MCF 10A (cell line): ENCODE data around the gene FNIP2. TPM values are rescaled to one million over a fixed set of nuclear protein-coding genes. Genes with fewer than 3 reads are reported as not detected.

Experiments used
- BruUV-seq: library from RNA; stranded (reverse); fragments of 400-500 nt; replicated peaks from 2 replicates; lab custom pipeline; 2021; lab: Mats Ljungman, UMichigan
- CTCF ChIA-PET: fragments of 300-600 bp; sonication (Branson Sonifier 250); formaldehyde crosslinking; extraction: SDS; loops from one replicate; lab custom pipeline; 2021; ENCODE audit warnings: antibody characterized with exemption, inconsistent platforms; lab: Yijun Ruan, JAX
- POLR2A ChIA-PET: fragments of 300-600, 350-650 bp; sonication (Branson Sonifier 250); formaldehyde crosslinking; extraction: SDS; loops from one replicate; lab custom pipeline; 2020; ENCODE audit warnings: antibody characterized with exemption, inconsistent platforms; lab: Yijun Ruan, JAX
- DNase-seq: peaks from one replicate; pipeline ENCODE4 v3.0.0-alpha.2; 2018; ENCODE audit not compliant: unreplicated experiment
- H3K27ac Mint-ChIP-seq: one replicate; pipeline ENCODE4 v1.8.0; 2022; ENCODE audit warnings: mild to moderate bottlenecking, low read depth, mixed read lengths; ENCODE audit not compliant: unreplicated experiment
- H3K27me3 Mint-ChIP-seq: one replicate; pipeline ENCODE4 v1.8.0; 2022; ENCODE audit warnings: mixed read lengths; ENCODE audit not compliant: insufficient read depth, unreplicated experiment
- H3K36me3 Mint-ChIP-seq: one replicate; pipeline ENCODE4 v1.8.0; 2022; ENCODE audit warnings: mild to moderate bottlenecking, moderate library complexity, mixed read lengths; ENCODE audit not compliant: insufficient read depth, unreplicated experiment
- H3K4me1 Mint-ChIP-seq: one replicate; pipeline ENCODE4 v1.8.0; 2022; ENCODE audit warnings: mixed read lengths; ENCODE audit not compliant: insufficient read depth, unreplicated experiment
- H3K4me3 Mint-ChIP-seq: one replicate; pipeline ENCODE4 v1.8.0; 2022; ENCODE audit warnings: mild to moderate bottlenecking, moderate library complexity, mixed read lengths; ENCODE audit not compliant: unreplicated experiment
- H3K9me3 Mint-ChIP-seq: one replicate; pipeline ENCODE4 v1.8.0; 2022; ENCODE audit warnings: mixed read lengths; ENCODE audit not compliant: unreplicated experiment
- intact Hi-C: fragments of 100-400 bp; cut with micrococcal nuclease; formaldehyde crosslinking; loops from 2 replicates; pipeline ENCODE4 v1.14.1; 2022
- total RNA-seq: library from RNA; stranded (reverse); gene quantifications from 2 replicates; pipeline ENCODE4 v1.2.3, GENCODE V29; 2022
- TF ChIP-seq, protein P1 (sequence below): fragments of 200-600 bp; IDR thresholded peaks from one replicate; pipeline ENCODE4 v1.8.0; 2022; ENCODE audit warnings: antibody characterized with exemption, mild to moderate bottlenecking; ENCODE audit not compliant: unreplicated experiment

FNIP2 gene
- total RNA-seq, 1 experiment from 2014 or later = 6.4 TPM

DNA sequence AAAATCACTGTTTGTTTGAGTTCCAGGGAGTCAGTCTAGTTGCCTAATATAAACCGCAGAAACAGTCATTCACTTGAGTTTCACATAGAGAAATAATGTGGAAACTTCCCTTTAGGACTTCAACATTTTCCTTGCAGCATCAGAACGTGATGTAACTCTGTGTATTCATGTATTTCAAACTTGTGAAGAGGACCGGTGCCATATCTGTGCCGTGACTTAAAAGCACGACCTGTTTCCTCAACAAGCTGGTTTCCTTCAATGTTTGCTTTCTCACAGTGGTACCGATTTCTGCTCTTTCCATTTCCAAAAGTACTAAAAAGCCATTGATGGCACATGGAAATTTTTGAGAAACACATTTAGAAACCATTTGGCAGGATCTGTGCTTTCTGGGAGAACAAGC, 167.4 kb downstream of the FNIP2 start:
- ChIA-PET POLR2A (no interaction called here), CTCF (no interaction called here)
- Mint-ChIP-seq H3K4me3 (no peak overlapping the region), H3K9me3 (no peaks in the 10 kb centered on the region), H3K27me3 (no peaks in the 10 kb centered on the region), H3K4me1 (no peaks in the 10 kb centered on the region), H3K36me3 (no peaks in the 10 kb centered on the region), H3K27ac (no peak overlapping the region)
- TF ChIP-seq, protein P1, sequence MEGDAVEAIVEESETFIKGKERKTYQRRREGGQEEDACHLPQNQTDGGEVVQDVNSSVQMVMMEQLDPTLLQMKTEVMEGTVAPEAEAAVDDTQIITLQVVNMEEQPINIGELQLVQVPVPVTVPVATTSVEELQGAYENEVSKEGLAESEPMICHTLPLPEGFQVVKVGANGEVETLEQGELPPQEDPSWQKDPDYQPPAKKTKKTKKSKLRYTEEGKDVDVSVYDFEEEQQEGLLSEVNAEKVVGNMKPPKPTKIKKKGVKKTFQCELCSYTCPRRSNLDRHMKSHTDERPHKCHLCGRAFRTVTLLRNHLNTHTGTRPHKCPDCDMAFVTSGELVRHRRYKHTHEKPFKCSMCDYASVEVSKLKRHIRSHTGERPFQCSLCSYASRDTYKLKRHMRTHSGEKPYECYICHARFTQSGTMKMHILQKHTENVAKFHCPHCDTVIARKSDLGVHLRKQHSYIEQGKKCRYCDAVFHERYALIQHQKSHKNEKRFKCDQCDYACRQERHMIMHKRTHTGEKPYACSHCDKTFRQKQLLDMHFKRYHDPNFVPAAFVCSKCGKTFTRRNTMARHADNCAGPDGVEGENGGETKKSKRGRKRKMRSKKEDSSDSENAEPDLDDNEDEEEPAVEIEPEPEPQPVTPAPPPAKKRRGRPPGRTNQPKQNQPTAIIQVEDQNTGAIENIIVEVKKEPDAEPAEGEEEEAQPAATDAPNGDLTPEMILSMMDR = no peak
- intact Hi-C loops = no loop called here
- no peak for DNase-seq
- BruUV-seq = no TSS peak

- no peaks in the 10 kb centered on the region for H3K9me3 Mint-ChIP-seq
- no TSS peak for BruUV-seq
- no peaks in the 10 kb centered on the region for H3K36me3 Mint-ChIP-seq
- intact Hi-C loops = no loop called here
- TF ChIP-seq, protein P1 = no peak
- no peak overlapping the region for H3K4me3 Mint-ChIP-seq
- CTCF ChIA-PET = interaction anchor here (0.6 kb wide), 1 partner anchor 148 kb away, joined by 4 read pairs; no protein-coding TSS in a partner anchor
- POLR2A ChIA-PET = no interaction called here
- H3K27me3 Mint-ChIP-seq = no peaks in the 10 kb centered on the region
- no peaks in the 10 kb centered on the region for H3K4me1 Mint-ChIP-seq
- DNase-seq = no peak
- H3K27ac Mint-ChIP-seq = no peak overlapping the region
These were observed 169.6 kb downstream of the FNIP2 start for GRCh38 chr4:158938220-158939044.

DNA sequence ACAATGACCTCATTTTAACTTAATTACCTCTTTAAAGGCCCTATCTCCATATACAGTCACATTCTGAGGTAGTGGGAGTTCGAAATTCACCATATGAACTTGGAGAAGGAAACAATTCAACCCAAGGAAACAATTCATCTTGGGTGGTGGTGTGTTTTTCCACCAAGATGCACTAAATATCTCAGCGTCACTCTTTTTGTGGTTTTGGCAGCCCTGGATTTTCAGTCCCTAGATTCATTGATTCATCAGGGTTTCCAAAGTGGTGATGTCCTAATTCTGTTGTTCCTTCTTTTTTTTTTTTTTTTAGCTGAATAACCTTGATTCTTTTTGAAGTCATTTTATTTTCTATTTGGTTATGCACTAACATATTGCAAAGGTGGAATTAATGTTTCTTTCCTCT, 171.4 kb downstream of the FNIP2 start:
- no peaks in the 10 kb centered on the region for H3K9me3 Mint-ChIP-seq
- no peaks in the 10 kb centered on the region for H3K4me1 Mint-ChIP-seq
- POLR2A ChIA-PET = interaction anchor here (0.9 kb wide), 1 partner anchor 31 kb away, joined by 3 read pairs; no protein-coding TSS in a partner anchor
- intact Hi-C loops = no loop called here
- no peak for DNase-seq
- H3K36me3 Mint-ChIP-seq = no peaks in the 10 kb centered on the region
- H3K4me3 Mint-ChIP-seq = no peak overlapping the region
- BruUV-seq = no TSS peak
- no peaks in the 10 kb centered on the region for H3K27me3 Mint-ChIP-seq
- CTCF ChIA-PET = interaction anchor here (1.0 kb wide), 1 partner anchor 25 kb away, joined by 3 read pairs; no protein-coding TSS in a partner anchor
- TF ChIP-seq, protein P1 = no peak
- no peak overlapping the region for H3K27ac Mint-ChIP-seq

DNA sequence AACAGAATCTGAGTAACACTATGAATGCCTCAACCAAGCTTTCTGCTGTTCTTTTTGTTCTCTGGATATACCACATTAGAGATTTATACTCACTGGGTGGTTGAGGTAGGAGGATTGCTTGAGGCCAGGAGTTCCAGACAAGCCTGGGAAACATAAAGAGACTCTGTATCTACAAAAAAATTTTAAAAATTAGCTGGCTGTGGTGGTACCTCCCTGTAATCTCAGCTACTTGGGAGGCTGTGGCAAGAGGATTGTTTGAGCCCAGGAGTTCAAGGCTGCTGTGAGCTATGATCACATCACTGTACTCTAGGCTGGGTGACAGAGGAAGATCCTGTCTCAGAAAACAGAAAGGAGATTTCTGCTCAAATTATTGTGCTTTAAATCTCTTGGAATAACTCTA, 172.5 kb downstream of the FNIP2 start:
- Mint-ChIP-seq H3K36me3 (no peaks in the 10 kb centered on the region), H3K27ac (no peak overlapping the region), H3K4me3 (no peak overlapping the region), H3K9me3 (no peaks in the 10 kb centered on the region), H3K4me1 (no peaks in the 10 kb centered on the region), H3K27me3 (no peaks in the 10 kb centered on the region)
- POLR2A ChIA-PET = interaction anchor here (0.9 kb wide), 1 partner anchor 30 kb away, joined by 3 read pairs; no protein-coding TSS in a partner anchor
- TF ChIP-seq, protein P1 = no peak
- CTCF ChIA-PET = interaction anchor here (1.0 kb wide), 1 partner anchor 120 kb away, joined by 3 read pairs; no protein-coding TSS in a partner anchor
- DNase-seq = no peak
- intact Hi-C loops = no loop called here
- BruUV-seq = no TSS peak
